Activated CD4-positive, alpha-beta memory T cell treated with anti-CD3 and anti-CD28 coated beads for 36 hours (primary cell): ENCODE data around the gene UGT1A5. TPM values are rescaled to one million over a fixed set of nuclear protein-coding genes. Genes with fewer than 3 reads are reported as not detected.

Experiments used
- CTCF ChIA-PET: fragments of 350-600 bp; sonication (Branson Sonifier 250); formaldehyde crosslinking; loops from one replicate; lab custom pipeline; 2021; ENCODE audit warnings: antibody characterized with exemption, inconsistent platforms; lab: Charles Lee
- POLR2A ChIA-PET: fragments of 350-600 bp; sonication (Branson Sonifier 250); formaldehyde crosslinking; loops from one replicate; lab custom pipeline; 2021; ENCODE audit warnings: antibody characterized with exemption; lab: Charles Lee
- DNase-seq: peaks from one replicate; pipeline ENCODE4 v3.0.0-alpha.2; 2020
- H3K27ac Mint-ChIP-seq: one replicate; pipeline ENCODE4 v1.8.0; 2021; ENCODE audit warnings: mixed read lengths
- H3K27me3 Mint-ChIP-seq: one replicate; pipeline ENCODE4 v1.8.0; 2021; ENCODE audit warnings: mixed read lengths
- H3K36me3 Mint-ChIP-seq: one replicate; pipeline ENCODE4 v1.8.0; 2021; ENCODE audit warnings: mixed read lengths
- H3K4me1 Mint-ChIP-seq: one replicate; pipeline ENCODE4 v1.8.0; 2021; ENCODE audit warnings: low read depth, mixed read lengths
- H3K4me3 Mint-ChIP-seq: one replicate; pipeline ENCODE4 v1.8.0; 2021; ENCODE audit warnings: mild to moderate bottlenecking, mixed read lengths
- H3K9me3 Mint-ChIP-seq: one replicate; pipeline ENCODE4 v1.8.0; 2021; ENCODE audit warnings: mixed read lengths
- intact Hi-C: fragments of 100-400 bp; cut with micrococcal nuclease; formaldehyde crosslinking; loops from one replicate; pipeline ENCODE4 v1.15.1; 2023
- total RNA-seq, 2 experiments: library from RNA; stranded (reverse); gene quantifications; one replicate each; pipeline ENCODE4 v1.2.3, GENCODE V29; 2021

Gene UGT1A5
- total RNA-seq, 2 experiments from 2014 or later, result not detected

DNA sequence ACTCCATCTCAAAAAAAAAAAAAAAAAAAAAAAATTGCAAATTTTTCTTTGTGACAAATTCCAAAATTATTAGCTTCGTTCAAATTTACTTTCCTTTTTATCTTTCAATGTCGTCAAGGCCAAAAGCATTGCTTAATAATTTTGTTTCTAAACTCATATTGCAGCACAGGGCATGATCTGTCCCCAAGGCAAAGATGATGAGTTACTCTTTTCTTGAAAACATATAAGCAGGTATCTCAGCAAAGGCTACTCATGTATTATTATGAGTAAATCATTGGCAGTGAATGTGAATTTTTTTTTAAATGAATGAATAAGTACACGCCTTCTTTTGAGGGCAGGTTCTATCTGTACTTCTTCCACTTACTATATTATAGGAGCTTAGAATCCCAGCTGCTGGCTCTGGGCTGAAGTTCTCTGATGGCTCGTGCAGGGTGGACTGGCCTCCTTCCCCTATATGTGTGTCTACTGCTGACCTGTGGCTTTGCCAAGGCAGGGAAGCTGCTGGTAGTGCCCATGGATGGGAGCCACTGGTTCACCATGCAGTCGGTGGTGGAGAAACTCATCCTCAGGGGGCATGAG is 31.1 kb upstream of the UGT1A5 start, which contains the start of gene UGT1A7:
UGT1A7 (plus strand) TSS at position 381 of the 579 bp plus-strand sequence; CDS start at position 418, 37 bp downstream.
- H3K36me3 Mint-ChIP-seq, result no peaks in the 10 kb centered on the region
- intact Hi-C loops, result no loop called here
- H3K4me3 Mint-ChIP-seq, result no peak within 1 kb of the TSS
- peaks cover 5% of the 10 kb centered on the region for H3K27me3 Mint-ChIP-seq
- H3K9me3 Mint-ChIP-seq, result no peaks in the 10 kb centered on the region
- H3K4me1 Mint-ChIP-seq, result no peaks in the 10 kb centered on the region
- no peak for DNase-seq
- POLR2A ChIA-PET, result no interaction called here
- CTCF ChIA-PET, result interaction anchor here (0.8 kb wide), 1 partner anchor 10 kb away, joined by 3 read pairs; the partner anchor contains the start of gene UGT1A9
- no peak within 1 kb of the TSS for H3K27ac Mint-ChIP-seq

DNA sequence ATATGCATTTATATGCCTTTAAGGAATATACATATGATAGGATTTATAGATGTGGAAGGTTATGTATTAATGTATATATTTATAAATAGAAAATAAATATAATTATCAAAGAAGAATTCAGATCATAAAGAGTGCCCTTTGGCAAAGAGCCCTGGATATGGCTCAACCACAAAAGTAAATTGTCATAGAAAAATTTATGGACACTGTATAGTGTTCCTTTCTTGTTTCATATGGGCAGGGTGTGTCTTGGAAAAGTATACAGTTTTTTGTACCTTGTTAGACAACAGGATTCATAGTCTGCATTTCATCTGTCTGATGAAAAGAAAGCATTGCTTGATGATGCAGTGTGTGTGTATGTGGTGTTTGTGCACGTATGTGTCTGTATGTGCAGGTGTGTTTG is 28.1 kb upstream of the UGT1A5 start:
- POLR2A ChIA-PET, result no interaction called here
- no peaks in the 10 kb centered on the region for H3K4me1 Mint-ChIP-seq
- no peaks in the 10 kb centered on the region for H3K36me3 Mint-ChIP-seq
- H3K4me3 Mint-ChIP-seq, result no peak overlapping the region
- H3K27me3 Mint-ChIP-seq, result peaks cover 2% of the 10 kb centered on the region
- H3K27ac Mint-ChIP-seq, result no peak overlapping the region
- no peaks in the 10 kb centered on the region for H3K9me3 Mint-ChIP-seq
- intact Hi-C loops, result no loop called here
- CTCF ChIA-PET, result no interaction called here
- no peak for DNase-seq

DNA sequence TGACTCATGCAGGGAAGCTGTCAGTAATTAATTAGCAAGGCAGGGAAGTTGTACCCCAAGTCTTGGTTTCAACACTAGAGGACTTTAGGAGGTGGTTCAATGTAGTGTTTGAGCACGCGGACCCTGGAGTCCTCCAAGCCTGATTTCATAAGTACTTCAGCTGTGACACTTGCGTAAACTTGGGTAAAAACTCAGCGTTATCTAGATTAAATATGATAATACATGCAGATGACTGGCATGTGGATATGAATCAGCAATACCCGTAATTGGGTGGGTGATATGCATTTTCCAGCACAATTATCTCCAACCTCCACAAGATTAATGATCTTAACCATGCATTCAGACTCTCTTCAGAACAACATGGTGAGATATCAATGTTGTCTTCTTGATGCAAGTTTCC is 25.8 kb upstream of the UGT1A5 start:
- H3K27ac Mint-ChIP-seq, result no peak overlapping the region

DNA sequence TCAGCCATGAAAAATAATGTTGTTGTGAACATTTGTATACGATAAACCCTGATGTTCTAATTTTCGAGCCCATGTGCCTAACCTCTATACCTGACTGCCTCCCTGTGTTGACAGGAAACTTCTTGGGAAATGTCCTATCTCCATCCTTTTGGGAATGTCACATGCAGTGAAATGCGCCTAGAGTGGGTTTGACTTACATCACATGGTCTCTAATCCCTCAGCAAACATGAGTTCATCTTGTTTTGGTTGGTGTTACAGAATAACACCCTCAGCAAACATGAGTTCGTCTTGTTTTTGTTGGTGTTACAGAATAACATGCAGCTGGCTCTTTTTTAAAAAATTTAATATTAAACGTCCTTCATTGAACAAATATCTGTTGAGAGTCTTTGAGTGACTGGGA is 24.4 kb upstream of the UGT1A5 start:
- Mint-ChIP-seq H3K9me3 (no peaks in the 10 kb centered on the region), H3K27ac (no peak overlapping the region), H3K4me1 (no peaks in the 10 kb centered on the region), H3K27me3 (peaks cover 2% of the 10 kb centered on the region), H3K36me3 (no peaks in the 10 kb centered on the region), H3K4me3 (no peak overlapping the region)
- POLR2A ChIA-PET, result no interaction called here
- intact Hi-C loops, result no loop called here
- CTCF ChIA-PET, result no interaction called here
- DNase-seq, result no peak

More for the DNA sequence above, 25.8 kb upstream of the UGT1A5 start:
- Mint-ChIP-seq H3K4me1 (no peaks in the 10 kb centered on the region), H3K27me3 (peaks cover 2% of the 10 kb centered on the region), H3K36me3 (no peaks in the 10 kb centered on the region), H3K9me3 (no peaks in the 10 kb centered on the region), H3K4me3 (no peak overlapping the region)
- DNase-seq, result no peak
- intact Hi-C loops, result no loop called here
- ChIA-PET POLR2A (no interaction called here), CTCF (no interaction called here)

DNA sequence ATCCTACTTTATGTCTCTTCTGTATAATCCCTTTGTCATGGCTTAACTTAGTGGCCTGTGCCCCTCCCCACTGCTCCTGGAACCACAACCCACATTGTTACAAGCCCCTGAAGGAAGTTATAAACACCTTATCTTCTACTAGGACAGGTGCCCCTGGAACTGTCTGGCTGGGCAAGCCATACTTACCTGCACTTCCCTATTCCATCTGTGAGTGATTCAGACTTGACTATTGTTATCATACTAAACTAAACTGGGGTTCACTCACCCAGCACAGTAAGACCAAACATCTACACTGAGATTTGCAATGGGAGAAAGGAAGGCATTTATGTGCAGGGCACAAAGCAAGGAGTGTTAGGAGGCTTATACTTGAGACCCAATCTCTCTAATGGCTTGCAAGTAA is 23.7 kb upstream of the UGT1A5 start:
- H3K9me3 Mint-ChIP-seq, result no peaks in the 10 kb centered on the region
- peaks cover 2% of the 10 kb centered on the region for H3K27me3 Mint-ChIP-seq
- no peak overlapping the region for H3K27ac Mint-ChIP-seq
- H3K4me3 Mint-ChIP-seq, result no peak overlapping the region
- ChIA-PET CTCF (no interaction called here), POLR2A (no interaction called here)
- intact Hi-C loops, result no loop called here
- no peaks in the 10 kb centered on the region for H3K36me3 Mint-ChIP-seq
- H3K4me1 Mint-ChIP-seq, result no peaks in the 10 kb centered on the region
- DNase-seq, result no peak

DNA sequence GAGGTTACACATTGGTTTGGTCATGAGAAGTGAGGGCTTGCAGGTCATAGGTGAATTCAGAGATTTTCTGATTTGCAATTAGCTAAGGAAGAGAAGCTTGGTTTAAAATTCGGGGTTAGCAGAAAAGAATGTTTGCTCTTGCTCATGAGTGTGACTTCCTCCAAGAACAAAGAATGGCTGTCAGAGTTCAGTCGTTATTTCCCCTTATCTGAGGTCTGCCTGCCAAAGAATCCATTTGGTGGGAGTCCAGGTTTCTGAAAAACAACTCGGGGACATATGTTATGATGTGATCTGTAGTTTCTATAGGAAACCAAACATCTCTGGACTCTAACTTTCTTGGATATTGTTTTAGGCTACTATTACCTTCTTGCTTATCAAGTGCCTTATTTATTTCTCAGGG is 23.2 kb upstream of the UGT1A5 start:
- POLR2A ChIA-PET, result no interaction called here
- intact Hi-C loops, result no loop called here

DNA sequence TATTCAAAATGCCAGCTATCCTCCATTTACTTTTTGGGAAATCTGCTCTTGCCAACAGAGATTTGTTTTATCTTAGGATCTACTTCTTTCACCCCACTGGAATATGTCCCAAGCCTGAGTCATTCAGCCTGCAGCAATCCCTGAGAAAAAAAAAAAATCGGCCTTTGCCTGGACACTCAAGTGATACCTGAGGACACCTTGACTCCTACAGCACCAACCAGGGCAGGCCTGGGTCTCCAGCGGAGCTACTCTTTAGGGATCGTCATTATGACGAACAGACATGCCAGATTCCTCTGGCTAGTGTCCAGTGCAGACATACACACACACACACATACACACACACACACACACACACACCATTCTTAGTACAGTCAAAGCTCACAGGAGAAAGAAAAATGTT is 22.3 kb upstream of the UGT1A5 start:
- no peak overlapping the region for H3K4me3 Mint-ChIP-seq
- ChIA-PET CTCF (no interaction called here), POLR2A (no interaction called here)
- no peaks in the 10 kb centered on the region for H3K4me1 Mint-ChIP-seq
- intact Hi-C loops, result no loop called here
- no peak overlapping the region for H3K27ac Mint-ChIP-seq
- H3K36me3 Mint-ChIP-seq, result no peaks in the 10 kb centered on the region
- DNase-seq, result no peak
- H3K27me3 Mint-ChIP-seq, result peaks cover 3% of the 10 kb centered on the region
- H3K9me3 Mint-ChIP-seq, result no peaks in the 10 kb centered on the region

More for the DNA sequence above, 23.2 kb upstream of the UGT1A5 start:
- peaks cover 2% of the 10 kb centered on the region for H3K27me3 Mint-ChIP-seq
- no peak overlapping the region for H3K4me3 Mint-ChIP-seq
- no peak overlapping the region for H3K27ac Mint-ChIP-seq
- H3K4me1 Mint-ChIP-seq, result no peaks in the 10 kb centered on the region
- H3K9me3 Mint-ChIP-seq, result no peaks in the 10 kb centered on the region
- CTCF ChIA-PET, result no interaction called here
- no peak for DNase-seq
- no peaks in the 10 kb centered on the region for H3K36me3 Mint-ChIP-seq

DNA sequence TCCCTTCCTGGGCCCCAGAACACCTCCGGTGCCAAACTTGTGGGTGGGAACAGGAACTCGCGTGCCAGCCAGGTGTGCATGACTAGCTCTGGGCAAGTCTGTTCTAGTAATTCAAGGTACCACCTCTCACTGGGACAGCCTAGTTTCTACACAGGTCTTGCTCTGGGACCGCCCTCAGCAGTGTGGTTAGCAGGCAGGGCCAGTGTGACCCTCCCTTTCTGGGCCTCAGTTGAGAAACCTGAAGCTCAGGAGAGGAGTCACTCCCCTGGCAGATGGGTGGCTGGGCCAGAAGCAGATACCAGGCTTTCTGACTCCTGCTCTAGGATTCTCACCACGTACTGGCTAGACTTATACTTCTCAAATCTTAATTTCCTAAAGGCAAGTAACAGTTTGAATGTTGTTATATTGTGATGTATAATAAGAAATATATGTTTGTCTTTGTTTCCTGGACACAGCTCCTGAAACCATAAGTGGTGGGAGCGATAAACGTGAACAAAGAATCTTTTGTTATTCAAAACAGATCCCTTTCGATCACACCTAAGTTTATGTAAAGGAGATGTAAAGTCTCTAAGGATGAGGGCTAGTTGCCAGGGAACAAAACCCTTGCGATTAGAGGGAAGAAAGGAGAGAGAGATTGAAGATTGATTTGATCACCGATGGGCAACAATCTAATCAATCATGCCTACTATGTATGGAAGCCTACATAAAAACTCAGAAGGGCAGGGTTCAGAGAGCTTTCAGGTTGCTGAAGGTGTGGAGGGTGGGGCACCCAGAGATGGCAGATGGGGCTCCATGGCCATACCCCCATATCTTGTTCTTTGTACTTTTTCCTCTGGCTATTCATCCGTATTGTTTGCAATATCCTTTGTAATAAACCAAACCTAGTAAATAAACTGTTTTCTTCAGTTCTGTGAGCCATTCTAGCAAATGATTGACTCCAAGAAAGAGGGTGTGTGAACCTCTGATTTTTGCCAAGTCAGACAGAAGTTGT is 21.0 kb upstream of the UGT1A5 start:
- Mint-ChIP-seq H3K36me3 (no peaks in the 10 kb centered on the region), H3K9me3 (no peaks in the 10 kb centered on the region), H3K4me1 (no peaks in the 10 kb centered on the region), H3K4me3 (no peak overlapping the region), H3K27me3 (peaks cover 4% of the 10 kb centered on the region), H3K27ac (no peak overlapping the region)
- DNase-seq, result no peak
- intact Hi-C loops, result no loop called here
- ChIA-PET POLR2A (no interaction called here), CTCF (no interaction called here)

DNA sequence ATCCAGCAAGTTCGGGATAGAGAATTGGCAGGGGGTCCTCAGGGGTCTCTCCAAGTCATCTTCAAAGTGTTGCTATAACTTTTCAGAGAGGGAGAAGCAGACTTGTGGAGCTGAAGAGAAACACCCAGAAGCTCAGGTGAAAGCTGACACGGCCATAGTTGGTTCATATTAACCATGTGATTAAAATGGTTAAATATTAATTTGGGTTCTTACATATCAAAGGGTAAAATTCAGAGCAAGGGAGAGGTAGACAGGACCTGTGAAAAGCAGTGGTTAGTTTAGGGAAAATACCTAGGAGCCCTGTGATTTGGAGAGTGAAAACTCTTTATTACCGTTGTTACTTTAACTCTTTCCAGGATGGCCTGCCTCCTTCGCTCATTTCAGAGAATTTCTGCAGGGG is 20.1 kb upstream of the UGT1A5 start, which contains the start of gene UGT1A6:
UGT1A6 (plus strand) TSS at position 243 of the 400 bp plus-strand sequence; CDS start at position 358, 115 bp downstream.
- no peaks in the 10 kb centered on the region for H3K4me1 Mint-ChIP-seq
- DNase-seq, result no peak
- no peaks in the 10 kb centered on the region for H3K9me3 Mint-ChIP-seq
- no peak within 1 kb of the TSS for H3K4me3 Mint-ChIP-seq
- CTCF ChIA-PET, result interaction anchor here (0.6 kb wide), 1 partner anchor 19 kb away, joined by 3 read pairs; no protein-coding TSS in a partner anchor
- intact Hi-C loops, result no loop called here
- POLR2A ChIA-PET, result no interaction called here
- no peaks in the 10 kb centered on the region for H3K36me3 Mint-ChIP-seq
- no peak within 1 kb of the TSS for H3K27ac Mint-ChIP-seq
- peaks cover 4% of the 10 kb centered on the region for H3K27me3 Mint-ChIP-seq

DNA sequence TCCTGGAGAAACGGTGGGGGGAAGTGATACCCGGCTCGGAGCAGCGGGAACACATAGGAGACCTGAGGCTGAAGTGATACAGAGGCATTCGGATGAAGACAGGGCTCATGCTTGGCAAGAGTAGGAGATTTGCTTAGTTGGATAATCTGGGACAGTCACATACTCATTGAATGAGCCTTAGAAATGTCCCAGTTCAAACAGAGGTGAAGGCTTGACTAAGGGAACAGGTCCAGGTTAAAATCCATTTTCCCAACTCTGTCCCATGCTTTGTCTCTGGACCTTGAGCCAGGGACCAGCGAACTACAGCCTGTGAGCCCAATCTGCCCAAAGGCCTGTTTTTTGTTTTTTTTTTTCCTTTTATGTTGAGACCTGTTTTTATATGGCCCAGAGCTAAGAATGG is 18.7 kb upstream of the UGT1A5 start:
- H3K36me3 Mint-ChIP-seq, result no peaks in the 10 kb centered on the region
- no peak for DNase-seq
- CTCF ChIA-PET, result no interaction called here
- H3K9me3 Mint-ChIP-seq, result no peaks in the 10 kb centered on the region
- H3K4me1 Mint-ChIP-seq, result no peaks in the 10 kb centered on the region
- peaks cover 2% of the 10 kb centered on the region for H3K27me3 Mint-ChIP-seq
- intact Hi-C loops, result no loop called here
- no peak overlapping the region for H3K4me3 Mint-ChIP-seq
- POLR2A ChIA-PET, result no interaction called here
- H3K27ac Mint-ChIP-seq, result no peak overlapping the region

DNA sequence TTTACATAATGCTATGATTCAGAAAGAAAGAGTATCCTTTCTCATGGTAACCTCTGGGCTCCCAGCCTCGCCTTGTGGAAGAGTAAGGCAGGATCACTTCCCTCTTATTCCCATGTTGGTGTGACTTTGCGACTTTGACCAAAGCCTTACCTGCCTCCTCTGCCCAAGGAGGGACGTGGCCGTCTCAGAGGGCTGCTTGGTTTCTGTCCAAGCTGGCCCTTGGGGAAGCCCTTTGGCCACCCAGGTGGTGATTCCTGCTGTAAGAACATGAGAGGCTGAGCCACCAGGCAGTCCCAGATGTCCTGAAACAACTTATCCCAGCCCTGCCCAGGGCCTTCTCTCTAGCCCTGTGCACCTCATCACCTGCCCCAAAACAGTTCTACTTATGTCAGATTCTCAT is 14.0 kb upstream of the UGT1A5 start:
- no peaks in the 10 kb centered on the region for H3K4me1 Mint-ChIP-seq
- no peaks in the 10 kb centered on the region for H3K36me3 Mint-ChIP-seq
- H3K27ac Mint-ChIP-seq, result no peak overlapping the region
- ChIA-PET CTCF (no interaction called here), POLR2A (no interaction called here)
- peaks cover 4% of the 10 kb centered on the region for H3K27me3 Mint-ChIP-seq
- no peak overlapping the region for H3K4me3 Mint-ChIP-seq
- no peaks in the 10 kb centered on the region for H3K9me3 Mint-ChIP-seq
- DNase-seq, result no peak
- intact Hi-C loops, result no loop called here

DNA sequence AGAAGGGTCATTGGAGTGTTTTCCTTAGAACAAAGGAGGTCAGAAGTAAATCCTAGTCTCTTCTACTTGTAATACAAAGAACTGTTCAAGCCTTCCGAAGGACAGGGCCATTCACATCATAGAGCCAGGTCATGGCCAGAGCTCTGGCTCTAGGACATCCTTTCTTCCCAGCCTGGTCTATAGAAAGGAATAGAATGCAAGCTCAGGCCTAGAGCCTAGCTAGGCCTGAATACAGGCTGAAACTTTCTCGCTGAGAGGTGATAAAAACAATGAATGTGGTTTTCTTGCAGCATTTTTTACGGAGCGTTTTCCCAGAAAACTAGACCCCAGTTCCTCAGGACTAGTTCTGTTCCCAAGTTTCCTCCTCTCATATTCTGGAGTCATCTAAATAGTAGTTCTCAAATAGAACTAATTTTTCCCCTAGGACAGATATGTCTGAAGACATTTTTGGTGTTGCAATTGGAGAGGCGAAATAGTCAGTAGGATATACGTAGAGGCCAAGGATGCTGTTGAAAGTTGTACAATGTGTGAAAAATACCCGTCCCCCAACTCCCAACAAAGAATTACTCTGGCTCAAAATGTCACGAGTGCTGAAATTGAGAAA is 13.2 kb upstream of the UGT1A5 start:
- Mint-ChIP-seq H3K9me3 (no peaks in the 10 kb centered on the region), H3K36me3 (no peaks in the 10 kb centered on the region), H3K27me3 (peaks cover 4% of the 10 kb centered on the region), H3K27ac (no peak overlapping the region), H3K4me3 (no peak overlapping the region), H3K4me1 (no peaks in the 10 kb centered on the region)
- ChIA-PET POLR2A (no interaction called here), CTCF (interaction anchor here (1.5 kb wide), 1 partner anchor 11 kb away, joined by 6 read pairs; no protein-coding TSS in a partner anchor)
- DNase-seq, result no peak
- intact Hi-C loops, result no loop called here
